Spleen (tissue), 7 donors: ENCODE data around the gene SS18.

Source experiments
- POLR2A ChIP-seq, 3 donors: fragments of 450-650 bp; IDR thresholded peaks; one replicate each; pipeline ENCODE4 v1.5.1; 2017; ENCODE audit warnings: antibody characterized with exemption in 3 of 3, mild to moderate bottlenecking in 1 of 3
- TF ChIP-seq, protein P1 (sequence below), 11 experiments: fragments of 200-600 bp in 7 of 11; fragments of 450-650 bp in 4 of 11; sonication (generic) in 4 of 11; IDR thresholded peaks in 8 of 11; conservative IDR thresholded peaks in 3 of 11; 1 replicate in 7 of 11; 2 replicates in 4 of 11; pipeline versions ENCODE4 v1.4.0 to v1.8.0; 2016 to 2021; ENCODE audit warnings: antibody characterized with exemption in 11 of 11, inconsistent platforms in 4 of 11, mild to moderate bottlenecking in 1 of 11
- donor health status: DM: no; HTN: no; CAD: no; lungs with moderate emphysema.
- donor health status: DM: no; HTN: no; CAD: no.
- donor health status: DM: no; HTN: no; CAD: no.

DNA sequence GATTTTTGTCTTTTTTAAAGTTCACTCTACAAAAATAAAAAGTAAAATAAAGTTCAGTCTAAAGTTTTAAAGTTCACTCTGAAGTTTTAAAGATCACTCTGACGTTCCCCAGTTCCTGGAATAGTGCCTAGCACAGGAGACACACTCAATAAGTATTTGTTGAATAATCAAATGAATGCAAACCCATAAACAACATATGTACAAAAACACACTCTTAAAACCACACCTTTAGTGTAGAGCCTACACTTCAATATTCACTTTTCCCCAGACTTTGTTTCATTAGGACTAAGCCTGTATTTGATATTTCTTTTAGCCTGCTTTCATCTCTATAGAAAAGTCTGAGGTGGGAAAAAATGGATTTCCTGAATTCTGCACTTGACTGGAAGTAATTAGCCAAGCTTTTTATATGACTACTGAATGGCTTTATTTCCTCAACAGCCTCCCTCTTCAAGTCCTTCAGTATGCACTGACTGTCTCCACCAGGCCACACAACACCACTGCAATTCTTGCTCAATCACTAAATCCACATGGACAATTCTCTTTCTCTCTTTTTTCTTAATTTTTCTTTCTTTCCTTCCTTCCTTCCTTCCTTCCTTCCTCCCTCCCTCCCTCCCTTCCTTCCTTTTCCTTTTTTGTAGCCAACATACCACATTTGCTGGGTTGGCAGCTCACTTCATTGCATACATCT is 104.6 kb downstream of the SS18 start:
- no peak for TF ChIP-seq POLR2A (IDR thresholded peaks at IDR 0.05)
- TF ChIP-seq, protein P1, sequence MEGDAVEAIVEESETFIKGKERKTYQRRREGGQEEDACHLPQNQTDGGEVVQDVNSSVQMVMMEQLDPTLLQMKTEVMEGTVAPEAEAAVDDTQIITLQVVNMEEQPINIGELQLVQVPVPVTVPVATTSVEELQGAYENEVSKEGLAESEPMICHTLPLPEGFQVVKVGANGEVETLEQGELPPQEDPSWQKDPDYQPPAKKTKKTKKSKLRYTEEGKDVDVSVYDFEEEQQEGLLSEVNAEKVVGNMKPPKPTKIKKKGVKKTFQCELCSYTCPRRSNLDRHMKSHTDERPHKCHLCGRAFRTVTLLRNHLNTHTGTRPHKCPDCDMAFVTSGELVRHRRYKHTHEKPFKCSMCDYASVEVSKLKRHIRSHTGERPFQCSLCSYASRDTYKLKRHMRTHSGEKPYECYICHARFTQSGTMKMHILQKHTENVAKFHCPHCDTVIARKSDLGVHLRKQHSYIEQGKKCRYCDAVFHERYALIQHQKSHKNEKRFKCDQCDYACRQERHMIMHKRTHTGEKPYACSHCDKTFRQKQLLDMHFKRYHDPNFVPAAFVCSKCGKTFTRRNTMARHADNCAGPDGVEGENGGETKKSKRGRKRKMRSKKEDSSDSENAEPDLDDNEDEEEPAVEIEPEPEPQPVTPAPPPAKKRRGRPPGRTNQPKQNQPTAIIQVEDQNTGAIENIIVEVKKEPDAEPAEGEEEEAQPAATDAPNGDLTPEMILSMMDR (IDR thresholded peaks at IDR 0.05 in 8 of 11, conservative IDR thresholded peaks at IDR 0.05 in 3 of 11): no peak
